ENCODE measurements around the gene APOA5.
"Not testable (repeated sequence)": the region's sequence is repeated elsewhere in the genome, so short reads cannot be mapped to it uniquely, and the experiment has no call there.

The APOA5 gene

GRCh38 chr11:116837231-116838091 is 45.8 kb upstream of the APOA5 start, which contains the start of gene APOA1:
Gene APOA1 (minus strand): TSS chr11:116837622. CDS start chr11:116837387, 235 bp downstream.
- no peak for ATAC-seq (ENCODE audit: low read depth)
- H3K27ac ChIP-seq (ENCODE audit: poor library complexity, severe bottlenecking): no peak within 1 kb of the TSS
- TF ChIP-seq CTCF (IDR thresholded peaks at IDR 0.05; ENCODE audit: poor library complexity, severe bottlenecking): no peak
- H3K4me1 ChIP-seq (ENCODE audit: insufficient read depth, poor library complexity, severe bottlenecking): no peaks in the 10 kb centered on the region
- DNase-seq (ENCODE audit: low spot score): no peak
- H3K36me3 ChIP-seq (ENCODE audit: low read depth): no peaks in the 10 kb centered on the region
- H3K9me3 ChIP-seq (ENCODE audit: severe bottlenecking): no peaks in the 10 kb centered on the region
- no peaks in the 10 kb centered on the region for H3K27me3 ChIP-seq (ENCODE audit: insufficient read depth, poor library complexity, severe bottlenecking)
- H3K4me3 ChIP-seq (ENCODE audit: severe bottlenecking): no peak within 1 kb of the TSS

GRCh38 chr11:116836632-116836991 is 44.9 kb upstream of the APOA5 start:
- H3K27ac ChIP-seq (ENCODE audit: poor library complexity, severe bottlenecking): no peak overlapping the region
- no peak for TF ChIP-seq CTCF (IDR thresholded peaks at IDR 0.05; ENCODE audit: poor library complexity, severe bottlenecking)
- ATAC-seq (ENCODE audit: low read depth): no peak
- no peaks in the 10 kb centered on the region for H3K4me1 ChIP-seq (ENCODE audit: insufficient read depth, poor library complexity, severe bottlenecking)
- no peak overlapping the region for H3K4me3 ChIP-seq (ENCODE audit: severe bottlenecking)
- no peaks in the 10 kb centered on the region for H3K36me3 ChIP-seq (ENCODE audit: low read depth)
- no peak for DNase-seq (ENCODE audit: low spot score)
- no peaks in the 10 kb centered on the region for H3K9me3 ChIP-seq (ENCODE audit: severe bottlenecking)
- no peaks in the 10 kb centered on the region for H3K27me3 ChIP-seq (ENCODE audit: insufficient read depth, poor library complexity, severe bottlenecking)

GRCh38 chr11:116835791-116836631 is 44.3 kb upstream of the APOA5 start:
- peak; percentile 88 for DNase-seq (ENCODE audit: low spot score)
- Histone ChIP-seq H3K4me1 (ENCODE audit: insufficient read depth, poor library complexity, severe bottlenecking) (no peaks in the 10 kb centered on the region), H3K27ac (ENCODE audit: poor library complexity, severe bottlenecking) (no peak overlapping the region), H3K27me3 (ENCODE audit: insufficient read depth, poor library complexity, severe bottlenecking) (no peaks in the 10 kb centered on the region), H3K4me3 (ENCODE audit: severe bottlenecking) (peak overlapping the region; percentile 16), H3K36me3 (ENCODE audit: low read depth) (no peaks in the 10 kb centered on the region), H3K9me3 (ENCODE audit: severe bottlenecking) (no peaks in the 10 kb centered on the region)
- peak; percentile 84 for TF ChIP-seq CTCF (IDR thresholded peaks at IDR 0.05; ENCODE audit: poor library complexity, severe bottlenecking)
- ATAC-seq (ENCODE audit: low read depth): peak; percentile 87

- H3K27me3 ChIP-seq (ENCODE audit: insufficient read depth, poor library complexity, severe bottlenecking): no peaks in the 10 kb centered on the region
- H3K4me3 ChIP-seq (ENCODE audit: severe bottlenecking): peak overlapping the region; percentile 16
- ATAC-seq (ENCODE audit: low read depth) (no peak), DNase-seq (ENCODE audit: low spot score) (no peak)
- H3K4me1 ChIP-seq (ENCODE audit: insufficient read depth, poor library complexity, severe bottlenecking): no peaks in the 10 kb centered on the region
- H3K27ac ChIP-seq (ENCODE audit: poor library complexity, severe bottlenecking): no peak overlapping the region
- TF ChIP-seq CTCF (IDR thresholded peaks at IDR 0.05; ENCODE audit: poor library complexity, severe bottlenecking): no peak
- no peaks in the 10 kb centered on the region for H3K36me3 ChIP-seq (ENCODE audit: low read depth)
- no peaks in the 10 kb centered on the region for H3K9me3 ChIP-seq (ENCODE audit: severe bottlenecking)
These were observed 43.5 kb upstream of the APOA5 start for GRCh38 chr11:116835042-116835772.

- not testable (repeated sequence) for H3K4me1 ChIP-seq (ENCODE audit: insufficient read depth, poor library complexity, severe bottlenecking); ATAC-seq (ENCODE audit: low read depth); H3K9me3 ChIP-seq (ENCODE audit: severe bottlenecking); DNase-seq (ENCODE audit: low spot score); H3K4me3 ChIP-seq (ENCODE audit: severe bottlenecking); H3K27me3 ChIP-seq (ENCODE audit: insufficient read depth, poor library complexity, severe bottlenecking); H3K36me3 ChIP-seq (ENCODE audit: low read depth); H3K27ac ChIP-seq (ENCODE audit: poor library complexity, severe bottlenecking)
These were observed 42.9 kb upstream of the APOA5 start for GRCh38 chr11:116834535-116835041.

Data from RWPE2 (cell line).